GM12878 (cell line): ENCODE data around the gene GPLD1. TPM values are rescaled to one million over a fixed set of nuclear protein-coding genes. Genes with fewer than 3 reads are reported as not detected.

Source experiments
- ATAC-seq: fragments of 200-7000 bp; cut with Tn5 transposase; 3 replicates; pipeline ENCODE4 v1.9.1; 2020; ENCODE audit warnings: mild to moderate bottlenecking, moderate library complexity
- BruUV-seq: library from RNA; stranded (reverse); fragments of 400-500 nt; replicated peaks from 2 replicates; lab custom pipeline; 2021; lab: Mats Ljungman, UMichigan
- CTCF ChIA-PET: fragments of 300-600 bp; sonication (Branson Sonifier 250); formaldehyde crosslinking; extraction: SDS; loops from one replicate; lab custom pipeline; 2021; ENCODE audit warnings: inconsistent platforms; lab: Yijun Ruan, JAX
- POLR2A ChIA-PET: fragments of 350-600 bp; formaldehyde crosslinking; extraction: SDS; loops from one replicate; lab custom pipeline; 2021; ENCODE audit warnings: inconsistent platforms; lab: Charles Lee
- RAD21 ChIA-PET: fragments of 300-600 bp; sonication (Branson Sonifier 250); formaldehyde crosslinking; loops from one replicate; lab custom pipeline; 2023; ENCODE audit warnings: antibody characterized with exemption; ENCODE audit not compliant: unreplicated experiment; lab: Charles Lee
- SMC1A ChIA-PET: fragments of 300-600 bp; sonication (Branson Sonifier 250); formaldehyde crosslinking; loops from one replicate; lab custom pipeline; 2023; ENCODE audit not compliant: unreplicated experiment, uncharacterized antibody; lab: Charles Lee
- DNase-seq: peaks from one replicate; pipeline ENCODE4 v3.0.0-alpha.2; 2011; ENCODE audit warnings: low read depth, low spot score
- FAIRE-seq: peaks from 3 replicates; lab custom pipeline; 2011; peaks lifted over from hg19 to GRCh38; lab: Jason Lieb, UNC
- H2AFZ ChIP-seq: 2 replicates; pipeline ENCODE4 v1.6.0; 2011; ENCODE audit warnings: low read depth, low read length, control low read depth; ENCODE audit not compliant: control insufficient read depth
- H3K27ac ChIP-seq: 2 replicates; pipeline ENCODE4 v1.5.1; 2011; ENCODE audit warnings: control low read depth; ENCODE audit not compliant: control insufficient read depth, insufficient read depth
- H3K27me3 ChIP-seq, 2 experiments: replicated peaks in 1 of 2; 2 replicates each; pipeline versions ENCODE4 v1.6.0 to v1.6.1; 2011; ENCODE audit warnings: low read length in 1 of 2; ENCODE audit not compliant: control insufficient read depth in 2 of 2, insufficient read depth in 2 of 2
- H3K36me3 ChIP-seq, 2 experiments: 2 replicates each; pipeline ENCODE4 v1.5.1; 2011; ENCODE audit warnings: low read length in 1 of 2; ENCODE audit not compliant: control insufficient read depth in 2 of 2, insufficient read depth in 2 of 2
- H3K4me1 ChIP-seq: 2 replicates; pipeline ENCODE4 v1.6.1; 2011; ENCODE audit warnings: mild to moderate bottlenecking, low read length, moderate library complexity, mixed read lengths; ENCODE audit not compliant: control insufficient read depth, insufficient read depth
- H3K4me2 ChIP-seq: 2 replicates; pipeline ENCODE4 v1.6.0; 2011; ENCODE audit warnings: control low read depth; ENCODE audit not compliant: control insufficient read depth, insufficient read depth
- H3K4me3 ChIP-seq: fragments of 200-600 bp; sonication (generic); 2 replicates; pipeline ENCODE4 v1.5.1; 2016
- H3K79me2 ChIP-seq: 2 replicates; pipeline ENCODE4 v1.6.0; 2011; ENCODE audit warnings: low read length; ENCODE audit not compliant: control insufficient read depth, insufficient read depth
- H3K9ac ChIP-seq: 2 replicates; pipeline ENCODE4 v1.8.0; 2011; ENCODE audit warnings: low read length, control low read depth, mixed read lengths; ENCODE audit not compliant: control insufficient read depth, insufficient read depth
- H3K9me3 ChIP-seq: replicated peaks from 3 replicates; pipeline ENCODE4 v1.5.1; 2011; ENCODE audit warnings: mild to moderate bottlenecking, low read length; ENCODE audit not compliant: control insufficient read depth, insufficient read depth
- H4K20me1 ChIP-seq: 2 replicates; pipeline ENCODE4 v1.6.0; 2011; ENCODE audit not compliant: control insufficient read depth, insufficient read depth
- ATF2 ChIP-seq: IDR thresholded peaks from 2 replicates; pipeline ENCODE4 v1.6.1; 2012; ENCODE audit warnings: low read length, inconsistent platforms
- BCL11A ChIP-seq: IDR thresholded peaks from 2 replicates; pipeline ENCODE4 v1.6.1; 2011; ENCODE audit warnings: low read depth, low read length
- BMI1 ChIP-seq: fragments of 450-650 bp; IDR thresholded peaks from 2 replicates; pipeline ENCODE4 v1.6.1; 2016; ENCODE audit warnings: mild to moderate bottlenecking, moderate library complexity, borderline replicate concordance
- CREM ChIP-seq: IDR thresholded peaks from 2 replicates; pipeline ENCODE4 v1.6.1; 2014; ENCODE audit warnings: antibody characterized with exemption, low read depth
- EP300 ChIP-seq, 2 experiments: fragments of 150-350 bp in 1 of 2; IDR thresholded peaks; 2 replicates each; pipeline ENCODE4 v1.6.1; 2011 to 2012; ENCODE audit warnings: low read depth in 2 of 2, low read length in 2 of 2, borderline replicate concordance in 1 of 2, improper control_type of control experiment in 1 of 2, inconsistent platforms in 1 of 2; ENCODE audit not compliant: control insufficient read depth in 1 of 2
- MYC ChIP-seq: IDR thresholded peaks from 2 replicates; pipeline ENCODE4 v1.6.1; 2011; ENCODE audit warnings: mild to moderate bottlenecking, low read length, moderate library complexity, inconsistent platforms; ENCODE audit not compliant: insufficient read depth, insufficient replicate concordance, insufficient read length, severe bottlenecking
- NFYA ChIP-seq: IDR thresholded peaks from 2 replicates; pipeline ENCODE4 v1.6.1; 2011; ENCODE audit warnings: low read depth, mild to moderate bottlenecking, low read length, improper control_type of control experiment, borderline replicate concordance
- POLR2AphosphoS5 ChIP-seq: IDR thresholded peaks from 2 replicates; pipeline ENCODE4 v1.6.1; 2011; ENCODE audit warnings: mild to moderate bottlenecking, low read length, inconsistent platforms
- POU2F2 ChIP-seq: IDR thresholded peaks from 3 replicates; pipeline ENCODE4 v1.6.1; 2011; ENCODE audit warnings: low read depth, mild to moderate bottlenecking, low read length, borderline replicate concordance
- RB1 ChIP-seq: fragments of 450-650 bp; formaldehyde crosslinking; IDR thresholded peaks from 2 replicates; pipeline ENCODE4 v1.6.1; 2017; ENCODE audit warnings: mild to moderate bottlenecking, borderline replicate concordance
- SIN3A ChIP-seq: IDR thresholded peaks from 2 replicates; pipeline ENCODE4 v1.6.1; 2012; ENCODE audit warnings: low read depth, low read length, improper control_type of control experiment
- ZBTB4 ChIP-seq: fragments of 450-650 bp; formaldehyde crosslinking; IDR thresholded peaks from 2 replicates; pipeline ENCODE4 v1.4.0; 2022; ENCODE audit warnings: mild to moderate bottlenecking, moderate library complexity
- ZNF207 ChIP-seq: fragments of 450-650 bp; IDR thresholded peaks from 2 replicates; pipeline ENCODE4 v1.6.1; 2014; ENCODE audit warnings: antibody characterized with exemption, mild to moderate bottlenecking, borderline replicate concordance
- WGBS: methylation state at CpG from one replicate; pipeline ENCODE4 v1.1.6; 2016; ENCODE audit warnings: low lambda C conversion rate; ENCODE audit not compliant: insufficient replicate concordance, insufficient coverage; ENCODE audit errors: missing lambda C conversion rate; 5-methylcytosine and 5-hydroxymethylcytosine counted together
- in situ Hi-C: fragments of 300-500 bp; cut with MboI; formaldehyde crosslinking; loops from 9 replicates; pipeline ENCODE4 v1.14.3; 2018; ENCODE audit warnings: mixed read lengths
- intact Hi-C: fragments of 100-400 bp; cut with micrococcal nuclease; formaldehyde crosslinking; loops from one replicate; pipeline ENCODE4 v1.14.2; 2022; ENCODE audit not compliant: unreplicated experiment
- polyA plus RNA-seq, 11 experiments: library from polyadenylated mRNA; depleted of rRNA in 4 of 11; unstranded in 6 of 11; stranded (reverse) in 5 of 11; fragments of >200 nt; fragmentation: Nextera tagmentation in 4 of 11; fragmentation: Illumina TruSeq in 1 of 11; extraction: Ambion mirVana in 4 of 11; extraction: Trizol in 1 of 11; gene quantifications; 1 replicate in 1 of 11; 2 replicates in 10 of 11; pipeline versions ENCODE4 v1.2.1 to v1.2.3, GENCODE V29; 2011 to 2016; ENCODE audit warnings: inconsistent platforms in 2 of 11, missing spikeins in 2 of 11, low read depth in 1 of 11
- total RNA-seq, 4 experiments: library from RNA; depleted of rRNA in 3 of 4; stranded (reverse); fragments of >200 nt in 3 of 4; fragmentation: Illumina TruSeq in 1 of 4; extraction: Trizol in 1 of 4; gene quantifications; 2 replicates each; pipeline versions ENCODE4 v1.2.1 to v1.2.3, GENCODE V29; 2013 to 2021
- TF ChIP-seq, protein P1 (sequence below): fragments of 450-650 bp; IDR thresholded peaks from 2 replicates; pipeline ENCODE4 v1.6.1; 2017; ENCODE audit warnings: mild to moderate bottlenecking, moderate library complexity

The GPLD1 gene
- total and polyA plus RNA-seq, 10 of the 15 experiments (the other 5 are each of a cell fraction or from before 2014, with no cell fraction given) = 0.04 to 1.0 (median 0.69) TPM

- no peak for TF ChIP-seq POU2F2
- TF ChIP-seq, all 136 proteins: peak for 0
Measured at GRCh38 chr6:24535210-24535609, 45.8 kb upstream of the GPLD1 start (continued).

GRCh38 chr6:24534329-24534728, 45.0 kb upstream of the GPLD1 start:
- H4K20me1 ChIP-seq = no peaks in the 10 kb centered on the region
- no TSS peak for BruUV-seq
- CTCF ChIA-PET = no interaction called here
- no peak overlapping the region for H3K27ac ChIP-seq
- ATAC-seq (no peak), DNase-seq (no peak), FAIRE-seq (no peak)
- intact Hi-C loops (no loop called here), in situ Hi-C loops (no loop called here)
- no peaks in the 10 kb centered on the region for H3K9me3 ChIP-seq
- H3K9ac ChIP-seq = no peak overlapping the region
- H3K4me3 ChIP-seq = no peak overlapping the region
- POLR2A ChIA-PET = no interaction called here
- no peaks in the 10 kb centered on the region for H3K27me3 ChIP-seq
- no peaks in the 10 kb centered on the region for H3K4me1 ChIP-seq
- 71% methylated on average over 5 of the region's 5 CpGs for whole genome bisulfite sequencing
- SMC1A ChIA-PET = interaction anchor here (0.9 to 1.0 kb wide), 2 partner anchors 13 to 17 kb away, joined by 3 to 4 read pairs; no protein-coding TSS in a partner anchor
- RAD21 ChIA-PET = no interaction called here
- H2AFZ ChIP-seq = no peak overlapping the region
- H3K79me2 ChIP-seq = no peaks in the 10 kb centered on the region
- H3K4me2 ChIP-seq = no peak overlapping the region
- no peaks in the 10 kb centered on the region; a peak in 1 of 4 replicates for H3K36me3 ChIP-seq
- TF ChIP-seq BMI1 (no peak), MYC (no peak), ZNF207 (no peak), RB1 (no peak), NFYA (no peak), POLR2AphosphoS5 (no peak), SIN3A (no peak), ZBTB4 (CRISPR knock-in tag) (no peak), EP300 (IDR thresholded peaks at IDR 0.05; ENCODE audit: borderline replicate concordance in 1 of 2, control insufficient read depth in 1 of 2, low read depth in 2 of 2, low read length in 2 of 2) (no peak), BCL11A (no peak), ATF2 (no peak), CREM (no peak)
- TF ChIP-seq, protein P1, sequence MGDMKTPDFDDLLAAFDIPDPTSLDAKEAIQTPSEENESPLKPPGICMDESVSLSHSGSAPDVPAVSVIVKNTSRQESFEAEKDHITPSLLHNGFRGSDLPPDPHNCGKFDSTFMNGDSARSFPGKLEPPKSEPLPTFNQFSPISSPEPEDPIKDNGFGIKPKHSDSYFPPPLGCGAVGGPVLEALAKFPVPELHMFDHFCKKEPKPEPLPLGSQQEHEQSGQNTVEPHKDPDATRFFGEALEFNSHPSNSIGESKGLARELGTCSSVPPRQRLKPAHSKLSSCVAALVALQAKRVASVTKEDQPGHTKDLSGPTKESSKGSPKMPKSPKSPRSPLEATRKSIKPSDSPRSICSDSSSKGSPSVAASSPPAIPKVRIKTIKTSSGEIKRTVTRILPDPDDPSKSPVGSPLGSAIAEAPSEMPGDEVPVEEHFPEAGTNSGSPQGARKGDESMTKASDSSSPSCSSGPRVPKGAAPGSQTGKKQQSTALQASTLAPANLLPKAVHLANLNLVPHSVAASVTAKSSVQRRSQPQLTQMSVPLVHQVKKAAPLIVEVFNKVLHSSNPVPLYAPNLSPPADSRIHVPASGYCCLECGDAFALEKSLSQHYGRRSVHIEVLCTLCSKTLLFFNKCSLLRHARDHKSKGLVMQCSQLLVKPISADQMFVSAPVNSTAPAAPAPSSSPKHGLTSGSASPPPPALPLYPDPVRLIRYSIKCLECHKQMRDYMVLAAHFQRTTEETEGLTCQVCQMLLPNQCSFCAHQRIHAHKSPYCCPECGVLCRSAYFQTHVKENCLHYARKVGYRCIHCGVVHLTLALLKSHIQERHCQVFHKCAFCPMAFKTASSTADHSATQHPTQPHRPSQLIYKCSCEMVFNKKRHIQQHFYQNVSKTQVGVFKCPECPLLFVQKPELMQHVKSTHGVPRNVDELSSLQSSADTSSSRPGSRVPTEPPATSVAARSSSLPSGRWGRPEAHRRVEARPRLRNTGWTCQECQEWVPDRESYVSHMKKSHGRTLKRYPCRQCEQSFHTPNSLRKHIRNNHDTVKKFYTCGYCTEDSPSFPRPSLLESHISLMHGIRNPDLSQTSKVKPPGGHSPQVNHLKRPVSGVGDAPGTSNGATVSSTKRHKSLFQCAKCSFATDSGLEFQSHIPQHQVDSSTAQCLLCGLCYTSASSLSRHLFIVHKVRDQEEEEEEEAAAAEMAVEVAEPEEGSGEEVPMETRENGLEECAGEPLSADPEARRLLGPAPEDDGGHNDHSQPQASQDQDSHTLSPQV = no peak
